NCI-H2107 treated with DMSO at 0.1 percent for 48 hours (cell line): Measurements from ENCODE around the gene UTY.

ENCODE experiments used
- DNase-seq: peaks from one replicate; lab custom pipeline; 2025; ENCODE audit not compliant: unreplicated experiment; lab: John Stamatoyannopoulos, UW

Gene UTY

DNA sequence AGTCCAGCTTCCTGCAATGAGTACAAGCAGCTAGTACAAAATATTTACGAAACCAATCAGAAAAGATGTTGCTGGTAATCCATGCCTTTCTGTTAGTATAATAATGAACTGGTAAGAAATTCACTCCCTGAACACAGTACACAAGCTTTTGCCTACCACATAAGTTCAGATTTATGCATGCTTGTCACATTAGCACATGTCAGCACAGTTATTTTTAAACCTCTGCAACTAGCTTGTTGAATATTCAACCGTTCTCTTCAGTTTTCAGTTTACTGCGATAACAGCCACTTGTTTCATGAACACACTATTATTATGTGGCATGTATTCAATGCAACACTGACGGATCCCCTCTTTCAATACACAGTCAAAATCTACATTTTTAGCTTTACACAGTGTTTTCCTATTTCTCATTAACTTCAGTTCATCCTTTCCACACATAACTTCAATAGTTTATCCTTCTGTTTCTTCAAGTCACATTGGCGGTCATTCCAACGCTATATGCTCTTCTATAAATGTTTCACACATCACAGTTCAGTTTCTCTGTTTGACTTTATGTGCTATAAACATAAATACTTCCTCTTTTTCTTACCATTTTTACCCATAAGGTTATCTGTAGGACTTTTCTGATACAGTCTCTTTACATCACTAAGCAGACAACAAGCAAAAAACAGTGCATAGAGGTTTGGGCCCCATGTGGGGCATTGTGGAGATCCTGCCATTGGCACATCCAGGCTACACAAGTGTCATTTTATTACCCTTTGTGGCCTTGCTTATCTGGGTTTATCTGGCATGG lies 62.8 kb downstream of the UTY start:
- no peak for DNase-seq

DNA sequence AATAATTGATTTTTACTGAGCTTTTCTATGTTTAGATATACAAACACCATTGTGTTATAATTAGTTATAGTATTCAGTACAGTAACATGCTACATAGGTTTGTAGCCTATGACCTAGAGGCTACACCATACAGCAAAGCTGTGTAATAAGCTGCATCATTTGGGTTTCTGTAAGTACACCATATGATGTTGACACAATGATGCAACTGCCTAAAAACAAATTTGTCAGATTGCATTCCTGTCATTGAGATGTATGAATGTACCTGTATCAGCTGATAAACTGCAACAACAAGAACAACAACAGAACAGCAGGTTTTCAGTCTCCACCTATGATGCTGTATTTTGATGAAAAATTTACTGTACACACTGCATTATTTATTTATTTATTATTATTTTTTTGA lies 64.3 kb downstream of the UTY start:
- DNase-seq, result no peak

DNA sequence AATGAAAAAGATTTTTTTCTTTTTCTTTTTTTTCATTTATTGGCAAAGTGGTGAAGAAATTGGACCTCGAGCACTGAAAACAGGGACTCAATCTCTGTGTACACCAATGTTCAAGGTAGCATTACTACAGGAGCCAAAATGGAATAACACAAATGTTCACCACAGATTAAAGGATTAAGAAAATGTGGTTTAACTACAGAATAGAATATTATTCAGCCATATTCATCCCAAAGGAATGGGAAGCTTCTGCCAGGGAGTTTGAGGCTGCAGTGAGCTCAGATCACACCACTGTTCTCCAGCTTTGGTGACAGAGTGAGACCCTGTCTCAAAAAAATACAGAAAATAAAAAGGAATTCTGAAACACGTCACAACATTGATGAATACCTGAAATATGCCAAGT lies 81.0 kb downstream of the UTY start:
- no peak for DNase-seq

DNA sequence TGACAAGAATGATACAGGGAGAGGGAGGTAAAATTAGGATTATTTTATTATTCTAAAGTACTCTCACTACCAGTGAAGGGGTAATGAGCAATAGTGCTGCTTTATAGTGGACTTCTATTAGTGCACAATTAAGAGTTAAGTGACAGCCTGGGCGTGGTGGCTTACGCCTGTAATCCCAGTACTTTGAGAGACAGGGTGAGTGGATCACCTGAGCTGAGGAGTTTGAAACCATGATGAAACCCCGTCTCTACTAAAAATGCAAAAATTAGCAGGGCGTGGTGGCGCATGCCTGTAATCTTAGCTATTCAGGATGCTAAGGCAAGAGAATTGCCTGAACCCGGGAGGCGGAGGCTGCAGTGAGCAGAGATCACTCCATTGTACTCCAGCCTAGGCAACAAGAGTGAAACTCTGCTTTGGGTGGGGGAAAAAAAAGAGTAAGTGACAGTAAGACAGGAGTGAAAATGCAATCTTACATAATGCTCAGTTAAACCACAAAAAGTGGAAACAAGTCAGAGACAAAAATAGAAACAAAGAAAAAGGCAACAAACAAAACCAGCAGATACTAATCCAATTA lies 98.6 kb downstream of the UTY start:
- DNase-seq, result no peak

DNA sequence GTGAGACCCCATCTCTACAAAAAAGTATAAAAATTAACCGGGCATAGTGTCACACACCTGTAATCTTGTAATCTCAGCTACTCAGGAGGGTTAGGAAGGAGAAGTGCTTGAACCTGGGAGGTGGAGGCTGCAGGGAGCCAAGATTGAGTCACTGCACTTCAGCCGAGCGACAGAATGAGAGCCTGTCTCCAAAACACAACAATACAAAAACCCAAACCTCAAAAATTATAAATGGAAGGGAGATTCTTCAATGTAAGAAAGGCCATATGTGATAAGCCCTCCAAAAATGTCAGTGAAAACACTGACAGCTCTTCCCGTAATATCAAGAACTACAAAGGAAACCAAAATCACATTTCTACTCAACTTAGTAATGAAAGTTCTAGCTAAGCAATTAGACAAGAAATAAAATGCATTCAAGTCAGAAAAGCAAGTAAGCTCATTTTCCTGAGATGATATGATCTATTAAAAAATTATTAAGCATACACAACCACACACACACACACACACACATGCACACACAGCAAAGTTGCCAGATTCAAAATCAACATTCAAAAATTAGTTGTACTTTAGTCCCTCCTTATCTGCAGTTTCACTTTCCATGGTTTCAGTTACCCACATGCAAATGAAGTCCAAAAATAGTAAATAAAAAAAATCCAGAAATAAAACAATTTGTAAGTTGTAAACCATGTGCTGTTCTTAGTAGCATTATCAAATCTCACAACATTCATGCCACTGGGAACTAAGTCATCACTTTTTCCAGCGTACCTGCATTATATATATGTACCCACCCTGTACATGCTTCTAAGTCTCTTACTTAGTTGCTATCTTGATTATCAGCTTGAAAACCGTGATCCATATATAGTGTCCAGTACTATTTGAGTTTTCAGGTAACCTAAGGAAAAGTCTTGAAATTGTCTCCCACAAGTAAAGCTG lies 108.7 kb downstream of the UTY start:
- DNase-seq, result no peak

DNA sequence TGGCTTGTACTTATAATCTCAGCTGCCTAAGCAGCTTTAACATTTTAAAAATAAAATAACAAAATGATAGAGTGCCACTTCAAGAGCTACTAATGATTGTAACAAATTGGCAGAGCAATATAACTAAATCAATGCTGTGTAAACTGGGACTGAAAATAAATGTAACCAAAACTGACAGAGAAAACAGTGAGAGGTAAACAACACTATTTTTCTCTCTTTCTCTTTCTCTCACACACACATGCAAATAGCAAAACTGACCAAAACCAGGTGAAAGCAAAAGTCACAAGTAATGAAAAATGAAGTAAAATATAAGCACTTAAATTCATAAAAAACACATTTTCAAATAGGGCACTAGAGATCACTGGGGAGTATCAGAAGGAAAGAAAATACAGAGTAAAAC lies 109.6 kb downstream of the UTY start:
- no peak for DNase-seq

DNA sequence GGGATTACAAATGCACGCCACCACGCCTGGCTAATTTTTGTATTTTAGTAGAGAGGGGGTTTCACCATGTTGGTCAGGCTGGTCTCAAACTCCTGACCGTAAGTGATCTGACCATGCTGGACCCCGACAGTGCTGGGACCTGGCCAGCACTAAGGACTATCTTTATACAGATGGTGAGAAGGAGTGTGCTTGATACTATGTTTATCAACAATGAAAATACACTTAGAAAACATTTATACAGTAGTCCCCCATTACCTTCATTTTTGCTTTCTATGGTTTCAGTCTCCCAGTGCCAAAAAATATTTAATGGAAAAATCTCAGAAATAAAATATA lies 111.4 kb downstream of the UTY start:
- no peak for DNase-seq

DNA sequence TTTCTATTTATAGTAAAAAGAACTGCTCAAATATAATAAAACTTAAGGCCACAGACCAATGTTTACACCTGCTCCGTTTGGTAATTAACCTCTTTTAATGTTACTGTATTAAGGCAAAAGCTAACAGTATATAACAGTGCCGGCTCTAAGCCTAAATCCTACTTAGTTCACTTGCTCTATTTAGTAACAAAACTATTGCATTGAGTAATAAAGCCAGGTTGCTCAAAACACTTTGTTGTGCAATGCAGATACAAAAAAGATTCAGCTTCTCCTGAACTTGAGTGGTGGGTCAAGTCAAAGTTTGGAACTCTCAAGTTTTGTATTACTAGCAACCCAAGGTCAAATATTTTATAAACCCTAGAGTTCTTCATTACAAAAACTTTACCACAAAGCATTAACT lies 116.2 kb downstream of the UTY start:
- no peak for DNase-seq

DNA sequence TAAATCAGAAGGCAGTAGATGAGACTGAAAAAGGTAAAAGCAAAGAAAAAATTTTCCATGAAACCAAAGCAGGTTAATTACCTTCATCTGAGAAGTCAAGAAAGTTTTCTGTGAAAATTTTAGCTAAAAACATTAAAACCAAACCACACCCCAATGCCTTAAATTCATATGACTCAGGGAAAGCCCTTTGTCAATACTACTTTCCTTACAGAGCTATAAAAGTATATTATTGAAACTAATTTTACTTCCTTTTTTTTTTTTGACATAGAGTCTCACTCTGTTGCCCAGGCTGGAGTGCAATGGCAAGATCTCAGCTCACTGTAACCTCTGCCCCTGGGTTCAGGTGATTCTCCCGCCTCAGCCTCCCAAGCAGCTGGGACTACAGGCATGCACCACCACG lies 117.2 kb downstream of the UTY start:
- no peak for DNase-seq

DNA sequence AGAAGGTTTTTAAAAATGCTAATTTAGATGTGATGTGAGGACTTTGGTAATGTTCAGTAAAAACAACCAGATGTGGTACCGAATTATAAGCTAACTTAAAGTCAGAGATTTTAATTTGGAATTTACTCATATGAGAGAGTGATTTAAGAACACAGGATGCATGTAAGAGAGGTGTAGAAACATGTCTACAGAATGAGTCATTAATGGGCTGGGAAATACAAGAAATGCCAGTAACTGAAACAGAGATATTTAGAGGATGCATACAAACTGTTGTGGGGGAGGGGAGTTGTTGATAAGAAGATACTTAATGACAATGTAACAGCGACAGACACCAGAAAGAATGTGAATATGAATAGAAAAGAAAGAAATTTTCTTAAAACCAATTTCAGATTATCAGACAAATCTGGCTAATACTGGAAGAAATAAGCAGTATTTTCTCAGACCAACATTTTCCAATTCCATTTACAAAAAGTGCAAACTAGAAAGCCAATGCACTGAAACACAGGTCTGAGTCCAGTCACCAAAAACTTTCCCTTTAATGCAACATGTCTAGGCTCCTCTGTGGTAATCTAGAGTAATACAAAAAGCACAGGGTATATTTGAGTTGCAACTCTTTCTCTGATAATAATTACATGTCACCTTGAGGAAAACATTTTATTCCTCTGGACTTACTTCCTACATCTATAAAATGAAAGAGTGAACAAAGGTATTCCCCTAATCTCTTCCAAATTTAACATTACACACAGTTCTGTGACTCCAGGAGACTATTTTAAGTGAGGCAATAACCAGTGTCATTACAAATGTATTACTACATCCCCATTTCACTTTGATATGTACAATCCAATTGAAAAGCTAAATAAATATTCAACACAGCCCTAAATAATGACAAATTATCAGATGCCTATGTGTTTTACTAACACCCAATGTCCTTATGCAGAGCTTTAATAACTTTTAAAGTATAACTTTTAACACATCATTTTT lies 117.9 kb downstream of the UTY start:
- no peak for DNase-seq

DNA sequence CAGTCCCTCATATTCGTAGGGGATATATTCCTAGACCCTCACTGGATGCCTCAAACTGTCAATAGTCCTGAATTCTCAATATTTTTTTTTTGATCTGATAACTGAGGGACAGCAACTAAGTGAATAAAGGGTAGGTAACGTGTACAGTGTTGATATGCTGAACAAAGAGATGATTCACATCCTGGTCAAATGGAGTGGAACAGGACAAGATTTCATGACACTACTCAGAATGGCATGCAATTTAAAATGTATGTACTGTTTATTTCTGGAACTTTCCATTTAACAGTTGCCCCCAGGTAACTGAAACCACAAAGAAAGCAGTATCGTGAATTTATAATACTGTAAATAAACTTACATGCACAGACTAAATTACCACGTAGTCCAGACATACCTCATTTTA lies 128.4 kb downstream of the UTY start:
- no peak for DNase-seq

DNA sequence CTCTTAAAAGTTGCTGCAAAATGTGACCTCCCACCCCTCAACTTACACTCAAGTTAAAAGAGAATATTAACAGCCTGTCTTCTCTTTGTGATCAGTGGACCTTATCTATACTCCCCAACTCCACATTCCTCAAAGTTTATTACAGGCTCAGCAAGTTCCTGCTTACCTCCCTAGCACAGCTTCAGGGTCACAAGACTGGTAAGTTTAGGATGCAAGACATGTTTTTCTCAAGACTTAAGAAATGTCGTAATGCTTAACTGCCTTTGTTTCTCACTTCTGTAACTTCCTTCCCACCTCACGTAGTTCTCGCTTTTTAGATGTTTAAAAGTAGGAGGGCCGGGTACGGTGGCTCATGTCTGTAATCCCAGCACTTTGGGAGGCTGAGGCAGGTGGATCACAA lies 132.7 kb downstream of the UTY start:
- DNase-seq, result no peak

DNA sequence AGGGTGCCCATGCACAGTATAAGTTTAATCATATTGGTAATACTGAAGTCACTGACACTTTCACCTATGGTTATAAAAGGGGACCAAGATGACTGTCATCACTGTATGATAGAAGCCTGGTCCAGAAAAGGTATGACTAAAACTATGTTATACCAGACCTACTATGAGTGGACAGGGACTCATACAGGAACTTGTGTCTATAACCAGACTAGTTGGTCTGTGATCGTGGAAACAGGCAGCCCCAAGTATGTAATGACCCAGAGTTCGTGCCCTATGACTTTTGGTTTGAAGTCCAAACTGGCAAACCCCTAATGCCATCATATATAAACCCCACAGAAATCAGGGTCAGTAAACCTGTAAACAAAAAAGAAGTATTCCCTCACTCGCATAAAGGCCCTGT lies 134.3 kb downstream of the UTY start:
- DNase-seq, result no peak

DNA sequence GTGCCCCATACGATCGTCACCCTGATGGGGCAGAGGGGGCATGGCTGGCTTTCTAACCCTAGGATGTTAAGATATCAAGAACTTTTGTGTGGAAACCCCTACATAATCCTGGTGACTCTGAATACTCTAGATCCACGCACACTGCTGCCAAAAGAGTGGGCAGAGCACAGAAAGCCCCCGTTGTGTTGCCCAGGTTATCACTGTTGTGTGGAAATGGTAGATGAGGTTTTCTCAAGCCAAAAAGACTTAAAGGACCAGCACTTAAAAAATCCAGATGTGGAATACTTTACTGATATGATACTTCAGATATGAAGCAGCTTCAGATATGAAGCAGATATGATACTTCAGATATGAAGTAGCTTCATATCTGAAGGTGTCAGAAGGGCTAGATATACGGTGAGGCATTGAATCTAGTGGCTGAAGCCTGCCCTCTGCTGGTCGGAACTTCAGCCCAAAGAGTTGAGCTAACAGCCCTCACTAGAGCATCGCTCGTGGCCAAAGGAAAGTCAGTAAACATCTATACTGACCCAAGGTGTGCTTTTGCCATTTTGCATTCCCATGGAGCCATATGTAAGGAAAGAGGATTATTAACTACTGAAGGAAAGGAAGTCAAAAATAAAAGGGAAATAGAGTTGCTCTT lies 136.4 kb downstream of the UTY start:
- no peak for DNase-seq

DNA sequence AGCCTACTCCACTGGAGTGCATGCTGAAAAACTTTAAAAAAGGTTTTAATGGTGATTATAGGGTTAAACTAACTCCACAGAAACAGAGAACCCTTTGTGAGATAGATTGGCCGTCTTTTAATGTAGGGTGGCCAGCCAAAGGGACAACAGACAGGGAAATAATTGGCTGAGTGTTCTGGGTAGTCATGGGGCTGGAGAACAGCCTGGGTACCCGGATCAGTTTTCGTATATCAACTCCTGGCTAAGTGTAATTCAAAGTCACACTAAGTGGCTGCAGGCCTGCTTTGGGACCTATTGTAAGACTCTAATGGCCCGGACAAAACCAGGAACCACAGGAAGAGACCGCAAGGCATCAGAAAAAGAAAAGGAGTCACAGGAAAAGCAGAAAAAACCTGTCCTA lies 139.9 kb downstream of the UTY start:
- DNase-seq, result no peak

DNA sequence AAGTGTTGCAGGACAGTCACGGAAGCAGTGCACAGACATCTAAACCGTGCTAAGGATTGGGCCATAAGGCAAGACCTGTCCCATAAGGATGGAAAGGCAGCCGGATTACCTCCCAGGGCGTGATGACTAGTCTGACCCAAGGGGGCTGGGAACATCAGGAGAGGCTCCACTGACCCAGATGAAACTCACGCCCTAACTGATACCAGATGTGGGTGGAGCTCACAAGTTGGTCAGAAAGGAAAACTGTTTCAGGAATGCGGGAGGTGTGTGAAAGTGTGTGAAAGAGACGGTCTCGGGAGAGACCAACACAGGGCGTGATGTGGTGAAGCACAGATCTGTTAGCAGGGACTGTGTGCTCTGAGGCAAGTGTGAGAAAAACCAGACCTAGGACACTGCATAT lies 140.5 kb downstream of the UTY start:
- DNase-seq, result no peak

DNA sequence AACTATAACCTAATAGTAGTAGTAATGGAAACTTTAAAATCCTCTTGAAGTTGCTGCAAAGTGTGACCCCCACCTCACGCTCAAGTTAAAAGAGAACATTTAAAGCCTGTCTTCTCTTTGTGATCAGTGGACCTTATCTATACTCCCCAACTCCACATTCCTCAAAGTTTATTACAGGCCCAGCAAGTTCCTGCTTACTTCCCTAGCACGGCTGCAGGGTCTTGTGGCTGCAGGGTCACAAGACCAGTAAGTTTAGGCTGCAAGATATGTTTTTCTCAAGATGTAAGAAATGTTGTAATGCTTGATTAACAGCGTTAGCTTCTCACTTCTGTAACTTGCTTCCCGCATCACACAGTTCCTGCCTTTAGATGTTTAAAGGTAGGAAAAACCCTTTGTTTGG lies 141.1 kb downstream of the UTY start:
- DNase-seq, result no peak

DNA sequence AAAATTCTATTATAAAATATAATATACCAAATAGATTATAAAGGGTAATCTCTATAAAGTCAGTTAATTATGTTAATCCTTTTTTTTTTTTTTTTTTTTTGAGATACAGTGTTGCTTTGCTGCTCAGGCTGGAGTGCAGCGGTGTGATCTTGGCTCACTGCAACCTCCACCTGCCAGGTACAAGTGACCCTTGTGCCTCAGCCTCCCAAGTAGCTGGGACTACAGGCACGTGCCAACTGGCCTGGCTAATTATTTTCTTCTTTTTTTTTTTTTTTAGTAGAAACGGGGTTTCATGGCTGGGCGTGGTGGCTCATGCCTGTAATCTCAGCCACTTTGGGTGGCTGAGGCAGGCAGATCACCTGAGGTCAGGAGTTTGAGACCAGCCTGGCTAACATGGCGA lies 141.9 kb downstream of the UTY start:
- DNase-seq, result no peak

DNA sequence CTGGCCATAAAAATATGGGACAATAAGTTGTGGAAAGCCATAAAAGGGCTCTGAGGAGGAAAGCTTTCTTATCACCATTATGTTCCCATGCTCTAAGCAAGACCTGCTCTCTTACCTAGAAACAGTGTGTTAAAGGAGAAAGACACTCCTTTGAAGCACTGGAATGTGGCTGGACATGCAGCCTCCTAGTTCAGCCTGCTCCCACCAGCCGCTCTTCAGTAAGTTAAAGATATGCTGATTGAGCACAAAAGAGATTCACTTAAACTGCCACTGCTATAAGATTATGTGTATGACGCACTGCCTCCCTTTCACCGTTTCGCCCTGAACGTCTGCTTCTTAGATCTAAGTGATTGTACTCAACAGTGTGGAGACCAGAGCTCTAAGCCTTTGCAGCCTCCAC lies 146.0 kb downstream of the UTY start:
- no peak for DNase-seq

DNA sequence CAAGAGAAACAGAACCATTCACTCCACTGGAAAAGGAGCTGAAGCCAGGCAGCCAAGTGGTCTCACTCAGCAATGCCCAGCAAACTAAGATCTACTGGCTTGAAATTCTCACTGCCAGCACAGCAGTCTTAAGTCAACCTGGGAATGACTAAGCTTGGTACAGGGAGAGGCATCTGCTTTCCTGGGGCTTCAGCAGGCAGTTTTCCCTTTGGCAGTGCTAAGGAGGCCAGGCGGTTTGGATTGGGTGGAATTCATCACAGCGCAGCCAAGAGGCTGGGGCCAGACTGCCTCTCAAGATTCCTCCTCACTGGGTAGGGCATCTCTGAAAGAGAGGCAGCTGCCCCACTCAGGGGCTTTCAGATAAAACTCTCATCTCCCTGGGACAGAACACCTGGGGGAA lies 149.2 kb downstream of the UTY start:
- no peak for DNase-seq

DNA sequence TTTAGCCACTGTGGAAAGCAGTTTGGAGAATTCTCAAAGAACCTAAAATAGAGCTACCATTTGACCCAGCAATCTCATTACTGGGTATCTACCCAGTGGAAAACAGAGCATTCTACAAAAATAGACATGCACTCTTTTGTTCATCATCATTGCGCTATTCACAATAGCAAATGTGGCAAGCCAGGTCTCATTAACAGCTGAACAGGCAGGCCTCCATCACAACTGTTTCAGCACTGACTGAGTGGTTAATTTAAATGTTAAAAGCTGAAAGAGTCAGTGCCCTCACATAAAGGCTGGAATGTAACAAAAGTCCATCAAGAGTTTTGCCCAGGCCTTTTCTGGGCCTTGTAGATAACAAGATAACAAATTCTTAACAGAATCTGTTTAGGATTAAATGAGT lies 166.9 kb downstream of the UTY start:
- DNase-seq, result no peak
